Lower lobe of right lung (tissue), 2 donors: Measurements from ENCODE around the gene MYL5. TPM values are rescaled to one million over a fixed set of nuclear protein-coding genes. Genes with fewer than 3 reads are reported as not detected.
A peak's percentile ranks its signal among the peaks of the same experiment; 100 is the strongest.

Experiments
- ATAC-seq, 2 donors: fragments of 200-7000 bp; cut with Tn5 transposase; one replicate each; pipeline ENCODE4 v1.9.1; 2020 to 2022; ENCODE audit warnings: mild to moderate bottlenecking in 2 of 2, moderate library complexity in 2 of 2
- DNase-seq: peaks from one replicate; pipeline ENCODE4 v3.0.0-alpha.2; 2020
- H3K27ac ChIP-seq: fragments of 200-600 bp; one replicate; pipeline ENCODE4 v1.8.0; 2022
- H3K27me3 ChIP-seq: fragments of 200-600 bp; one replicate; pipeline ENCODE4 v1.8.0; 2022; ENCODE audit warnings: low read depth
- H3K36me3 ChIP-seq: fragments of 200-600 bp; one replicate; pipeline ENCODE4 v1.8.0; 2022; ENCODE audit warnings: mild to moderate bottlenecking
- H3K4me1 ChIP-seq: fragments of 200-600 bp; one replicate; pipeline ENCODE4 v1.8.0; 2022
- H3K4me3 ChIP-seq: fragments of 200-600 bp; one replicate; pipeline ENCODE4 v1.8.0; 2022; ENCODE audit warnings: mild to moderate bottlenecking
- H3K9me3 ChIP-seq: fragments of 200-600 bp; one replicate; pipeline ENCODE4 v1.8.0; 2022
- intact Hi-C: fragments of 100-400 bp; cut with DNase I; formaldehyde crosslinking; loops from one replicate; pipeline ENCODE4 v1.11.0; 2022
- total RNA-seq: library from RNA; stranded (reverse); fragmentation: NEBNext Ultra II Directional; extraction: Animal tissue kit (Norgen Biotek cat#: 25700); gene quantifications from one replicate; pipeline ENCODE4 v1.2.1, GENCODE V29; 2021
- TF ChIP-seq, protein P1 (sequence below): fragments of 200-600 bp; IDR thresholded peaks from one replicate; pipeline ENCODE4 v1.8.0; 2022; ENCODE audit warnings: antibody characterized with exemption, mild to moderate bottlenecking
- donor health status: DM: no; HTN: yes; CAD: no; lungs with severe emphysema.

MYL5 gene
- total RNA-seq, 1 donor from 2014 or later, result 9.7 TPM

DNA sequence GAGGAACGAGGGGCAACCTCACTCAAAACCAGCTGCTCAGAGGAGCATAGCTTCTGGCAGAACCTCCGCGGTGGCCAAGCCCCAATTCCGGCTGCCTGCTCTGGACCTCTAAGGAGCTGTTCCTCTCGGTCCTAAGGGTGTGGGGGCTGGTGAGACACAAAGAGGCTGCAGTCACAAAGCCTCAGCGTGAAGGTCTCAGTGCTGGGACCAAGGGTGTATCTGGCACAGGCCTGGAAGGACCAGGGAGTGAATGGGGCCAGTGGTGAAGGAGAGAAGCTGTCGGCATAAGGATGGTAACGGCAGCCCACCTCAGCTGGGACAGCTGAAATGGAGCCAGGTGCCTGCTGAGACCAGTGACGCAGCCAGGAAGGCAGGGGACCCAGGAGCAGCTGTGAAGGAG lies 43.7 kb upstream of the MYL5 start:
- no peak overlapping the region for H3K27ac ChIP-seq
- H3K27me3 ChIP-seq, result peaks cover 15% of the 10 kb centered on the region
- intact Hi-C loops, result no loop called here
- no peaks in the 10 kb centered on the region for H3K4me1 ChIP-seq
- DNase-seq, result no peak
- TF ChIP-seq, protein P1, sequence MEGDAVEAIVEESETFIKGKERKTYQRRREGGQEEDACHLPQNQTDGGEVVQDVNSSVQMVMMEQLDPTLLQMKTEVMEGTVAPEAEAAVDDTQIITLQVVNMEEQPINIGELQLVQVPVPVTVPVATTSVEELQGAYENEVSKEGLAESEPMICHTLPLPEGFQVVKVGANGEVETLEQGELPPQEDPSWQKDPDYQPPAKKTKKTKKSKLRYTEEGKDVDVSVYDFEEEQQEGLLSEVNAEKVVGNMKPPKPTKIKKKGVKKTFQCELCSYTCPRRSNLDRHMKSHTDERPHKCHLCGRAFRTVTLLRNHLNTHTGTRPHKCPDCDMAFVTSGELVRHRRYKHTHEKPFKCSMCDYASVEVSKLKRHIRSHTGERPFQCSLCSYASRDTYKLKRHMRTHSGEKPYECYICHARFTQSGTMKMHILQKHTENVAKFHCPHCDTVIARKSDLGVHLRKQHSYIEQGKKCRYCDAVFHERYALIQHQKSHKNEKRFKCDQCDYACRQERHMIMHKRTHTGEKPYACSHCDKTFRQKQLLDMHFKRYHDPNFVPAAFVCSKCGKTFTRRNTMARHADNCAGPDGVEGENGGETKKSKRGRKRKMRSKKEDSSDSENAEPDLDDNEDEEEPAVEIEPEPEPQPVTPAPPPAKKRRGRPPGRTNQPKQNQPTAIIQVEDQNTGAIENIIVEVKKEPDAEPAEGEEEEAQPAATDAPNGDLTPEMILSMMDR, result no peak
- H3K36me3 ChIP-seq, result no peaks in the 10 kb centered on the region
- no peak for ATAC-seq
- no peak overlapping the region for H3K4me3 ChIP-seq
- no peaks in the 10 kb centered on the region for H3K9me3 ChIP-seq

DNA sequence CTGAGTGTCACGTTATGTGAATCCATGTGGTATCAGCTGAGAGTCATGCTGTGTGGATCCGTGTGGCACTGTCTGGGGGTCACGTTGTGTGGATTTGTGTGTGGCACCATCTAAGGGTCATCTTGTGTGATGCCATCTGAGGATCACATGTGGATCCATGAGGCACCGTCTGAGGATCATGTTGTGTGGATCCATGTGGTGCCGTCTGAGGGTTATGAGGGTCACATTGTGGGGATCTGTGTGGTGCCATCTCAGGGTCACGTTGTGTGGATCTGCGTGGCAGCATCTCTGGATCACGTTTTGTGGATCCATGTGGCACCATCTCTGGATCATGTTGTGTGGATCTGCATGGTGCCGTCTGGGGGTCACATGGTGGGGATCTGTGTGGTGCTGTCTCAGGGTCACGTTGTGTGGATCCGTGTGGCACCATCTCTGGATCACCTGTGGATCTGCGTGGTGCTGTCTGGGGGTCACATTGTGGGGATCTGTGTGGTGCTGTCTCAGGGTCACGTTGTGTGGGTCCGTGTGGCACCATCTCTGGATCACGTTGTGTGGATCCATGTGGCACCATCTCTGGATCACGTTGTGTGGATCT lies 42.0 kb upstream of the MYL5 start:
- peaks cover 9% of the 10 kb centered on the region for H3K27me3 ChIP-seq
- H3K27ac ChIP-seq, result no peak overlapping the region
- DNase-seq (no peak), ATAC-seq (no peak)
- no peaks in the 10 kb centered on the region for H3K4me1 ChIP-seq
- intact Hi-C loops, result no loop called here
- H3K4me3 ChIP-seq, result no peak overlapping the region
- H3K9me3 ChIP-seq, result no peaks in the 10 kb centered on the region
- H3K36me3 ChIP-seq, result no peaks in the 10 kb centered on the region
- TF ChIP-seq, protein P1, result no peak

DNA sequence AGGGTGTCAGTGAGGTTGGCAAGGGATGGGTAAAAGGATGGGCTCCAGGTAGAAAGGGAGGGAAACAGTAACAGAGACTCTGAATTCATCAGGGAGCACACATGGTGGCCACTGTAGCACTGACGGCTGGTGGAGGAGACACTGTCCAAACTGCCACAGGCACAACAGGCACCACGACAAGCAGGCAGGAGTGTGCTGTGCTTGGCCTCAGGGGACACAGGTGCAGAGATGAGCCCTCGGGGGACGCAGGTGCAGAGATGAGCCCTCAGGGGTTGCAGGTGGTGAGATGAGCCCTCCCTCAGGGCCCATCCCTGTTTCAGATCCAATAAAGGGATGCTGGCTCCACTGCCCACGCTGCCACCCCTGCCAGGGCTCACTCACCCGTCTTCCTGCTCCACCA lies 41.4 kb upstream of the MYL5 start:
- intact Hi-C loops, result no loop called here
- DNase-seq (no peak), ATAC-seq (no peak)
- Histone ChIP-seq H3K36me3 (no peaks in the 10 kb centered on the region), H3K4me1 (no peaks in the 10 kb centered on the region), H3K4me3 (no peak overlapping the region), H3K9me3 (no peaks in the 10 kb centered on the region), H3K27ac (no peak overlapping the region), H3K27me3 (peaks cover 13% of the 10 kb centered on the region)
- TF ChIP-seq, protein P1, result no peak

DNA sequence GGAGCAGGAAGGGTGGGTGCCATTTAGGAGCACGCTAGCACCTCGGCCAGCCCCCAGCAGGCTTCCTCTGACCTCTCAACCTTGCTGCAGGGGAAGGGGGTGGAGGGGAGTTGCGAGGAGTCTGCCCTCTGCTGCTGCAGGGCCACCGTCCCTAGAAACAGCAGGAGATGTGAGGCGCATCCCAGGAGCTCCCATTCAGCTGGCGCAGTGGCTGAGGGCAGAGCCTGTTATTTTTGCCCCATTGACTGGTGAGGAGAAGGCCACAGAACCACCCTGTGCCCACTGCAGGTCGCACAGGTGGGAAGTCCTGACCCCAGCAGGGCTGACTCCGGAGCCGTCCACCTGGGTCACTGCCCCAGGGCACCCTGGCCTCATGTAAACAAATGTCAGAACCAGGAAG lies 40.9 kb upstream of the MYL5 start:
- Histone ChIP-seq H3K9me3 (no peaks in the 10 kb centered on the region), H3K4me3 (no peak overlapping the region), H3K36me3 (no peaks in the 10 kb centered on the region), H3K4me1 (no peaks in the 10 kb centered on the region), H3K27ac (no peak overlapping the region), H3K27me3 (peaks cover 14% of the 10 kb centered on the region)
- intact Hi-C loops, result no loop called here
- ATAC-seq (no peak), DNase-seq (peak; percentile 25)
- TF ChIP-seq, protein P1, result no peak

DNA sequence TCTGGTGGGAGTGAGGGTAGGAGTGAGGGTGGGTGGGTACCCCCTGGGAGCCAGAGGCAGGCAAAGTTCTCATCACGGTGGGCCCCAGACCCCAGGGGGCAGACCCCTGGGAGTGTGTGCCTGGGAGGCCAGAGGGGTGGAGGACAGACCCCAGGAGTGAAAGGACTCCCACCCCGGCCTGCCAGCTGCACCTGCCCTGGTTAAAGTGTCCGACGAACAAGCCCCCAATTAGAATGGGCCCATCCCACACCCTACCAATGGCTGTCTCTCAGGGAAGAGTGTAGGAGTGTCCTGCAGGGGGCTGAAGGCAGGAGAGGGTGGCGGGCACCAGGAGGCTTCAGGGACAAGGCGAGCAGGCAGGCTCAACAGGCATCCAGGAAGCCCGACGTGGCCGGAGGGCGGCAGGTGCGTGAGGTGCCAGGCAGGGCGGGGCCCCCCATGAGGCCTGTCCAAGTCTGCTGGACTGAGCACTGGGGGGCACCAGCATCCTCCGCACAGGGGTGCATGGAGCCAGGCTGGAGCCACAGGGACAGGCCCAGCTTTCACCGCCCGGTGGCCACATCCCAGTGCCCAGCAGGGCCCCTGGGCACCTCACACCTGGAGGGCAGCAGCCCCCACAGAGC lies 40.3 kb upstream of the MYL5 start:
- H3K4me1 ChIP-seq, result no peaks in the 10 kb centered on the region
- no peak overlapping the region for H3K4me3 ChIP-seq
- no peak overlapping the region for H3K27ac ChIP-seq
- H3K9me3 ChIP-seq, result no peaks in the 10 kb centered on the region
- intact Hi-C loops, result no loop called here
- H3K27me3 ChIP-seq, result peaks cover 9% of the 10 kb centered on the region
- peak in 1 of 2 donors; percentile 29 for ATAC-seq
- H3K36me3 ChIP-seq, result no peaks in the 10 kb centered on the region
- DNase-seq, result peak; percentile 40
- TF ChIP-seq, protein P1, result no peak
